Tongue (tissue), 2 donors: ENCODE data around the gene ARHGAP31. TPM values are rescaled to one million over a fixed set of nuclear protein-coding genes. Genes with fewer than 3 reads are reported as not detected.
A peak's percentile ranks its signal among the peaks of the same experiment; 100 is the strongest.
"Not testable (repeated sequence)": the region's sequence is repeated elsewhere in the genome, so short reads cannot be mapped to it uniquely, and the experiment has no call there.

ENCODE experiments used
- DNase-seq: peaks from one replicate; pipeline ENCODE4 v3.0.0-alpha.2; 2015
- total RNA-seq: library from RNA; depleted of rRNA; stranded (reverse); fragments of >200 nt; gene quantifications from one replicate; pipeline ENCODE4 v1.2.3, GENCODE V29; 2014

Gene ARHGAP31
- total RNA-seq, 1 donor from 2014 or later: 16.4 TPM

GRCh38 chr3:119295816-119296726 is 1.9 kb downstream of the ARHGAP31 start:
- DNase-seq: no peak

- DNase-seq: no peak
These were observed 2.5 kb downstream of the ARHGAP31 start for GRCh38 chr3:119296727-119297122.

- no peak for DNase-seq
These were observed 3.0 kb downstream of the ARHGAP31 start for GRCh38 chr3:119297169-119297568.

GRCh38 chr3:119298565-119298941 is 4.4 kb downstream of the ARHGAP31 start:
- no peak for DNase-seq

GRCh38 chr3:119300991-119301391 is 6.8 kb downstream of the ARHGAP31 start:
- DNase-seq: peak; percentile 56

- DNase-seq: no peak
These were observed 7.5 kb downstream of the ARHGAP31 start for GRCh38 chr3:119301662-119302061.

- DNase-seq: no peak
These were observed 8.7 kb downstream of the ARHGAP31 start for GRCh38 chr3:119302697-119303551.

- peak; percentile 38 for DNase-seq
These were observed 10.1 kb downstream of the ARHGAP31 start for GRCh38 chr3:119304201-119304713.

GRCh38 chr3:119305286-119305685 is 11.1 kb downstream of the ARHGAP31 start:
- DNase-seq: peak; percentile 45

GRCh38 chr3:119306378-119306777 is 12.2 kb downstream of the ARHGAP31 start:
- DNase-seq: not testable (repeated sequence)

GRCh38 chr3:119308355-119308754 is 14.2 kb downstream of the ARHGAP31 start:
- DNase-seq: no peak

GRCh38 chr3:119309591-119309990 is 15.4 kb downstream of the ARHGAP31 start:
- DNase-seq: no peak

- DNase-seq: no peak
These were observed 15.9 kb downstream of the ARHGAP31 start for GRCh38 chr3:119310071-119310470.

GRCh38 chr3:119311081-119311925 is 17.1 kb downstream of the ARHGAP31 start:
- no peak for DNase-seq

- DNase-seq: peak; percentile 53
These were observed 19.3 kb downstream of the ARHGAP31 start for GRCh38 chr3:119313461-119313860.

GRCh38 chr3:119314821-119315220 is 20.6 kb downstream of the ARHGAP31 start:
- no peak for DNase-seq

- no peak for DNase-seq
These were observed 21.6 kb downstream of the ARHGAP31 start for GRCh38 chr3:119315600-119316312.

GRCh38 chr3:119316313-119316670 is 22.1 kb downstream of the ARHGAP31 start:
- no peak for DNase-seq

- DNase-seq: peak; percentile 64
These were observed 24.7 kb downstream of the ARHGAP31 start for GRCh38 chr3:119318876-119319275.

- DNase-seq: no peak
These were observed 25.1 kb downstream of the ARHGAP31 start for GRCh38 chr3:119319311-119319710.

- not testable (repeated sequence) for DNase-seq
These were observed 26.6 kb downstream of the ARHGAP31 start for GRCh38 chr3:119320785-119321184.
